Lung microvascular endothelial cell (primary cell): Measurements from ENCODE around the gene HTR5A. TPM values are rescaled to one million over a fixed set of nuclear protein-coding genes. Genes with fewer than 3 reads are reported as not detected.
"Not testable (repeated sequence)": the region's sequence is repeated elsewhere in the genome, so short reads cannot be mapped to it uniquely, and the experiment has no call there.

ENCODE experiments used
- DNase-seq, 2 donors: peaks; one replicate each; pipeline versions ENCODE4 v3.0.0 to v3.0.0-alpha.2; 2010; ENCODE audit warnings: low read depth in 2 of 2
- total RNA-seq: library from RNA; depleted of rRNA; stranded (reverse); fragments of >200 nt; gene quantifications from 2 replicates; pipeline ENCODE4 v1.2.1, GENCODE V29; 2014

The HTR5A gene
- not detected in 2 replicates for total RNA-seq

DNA sequence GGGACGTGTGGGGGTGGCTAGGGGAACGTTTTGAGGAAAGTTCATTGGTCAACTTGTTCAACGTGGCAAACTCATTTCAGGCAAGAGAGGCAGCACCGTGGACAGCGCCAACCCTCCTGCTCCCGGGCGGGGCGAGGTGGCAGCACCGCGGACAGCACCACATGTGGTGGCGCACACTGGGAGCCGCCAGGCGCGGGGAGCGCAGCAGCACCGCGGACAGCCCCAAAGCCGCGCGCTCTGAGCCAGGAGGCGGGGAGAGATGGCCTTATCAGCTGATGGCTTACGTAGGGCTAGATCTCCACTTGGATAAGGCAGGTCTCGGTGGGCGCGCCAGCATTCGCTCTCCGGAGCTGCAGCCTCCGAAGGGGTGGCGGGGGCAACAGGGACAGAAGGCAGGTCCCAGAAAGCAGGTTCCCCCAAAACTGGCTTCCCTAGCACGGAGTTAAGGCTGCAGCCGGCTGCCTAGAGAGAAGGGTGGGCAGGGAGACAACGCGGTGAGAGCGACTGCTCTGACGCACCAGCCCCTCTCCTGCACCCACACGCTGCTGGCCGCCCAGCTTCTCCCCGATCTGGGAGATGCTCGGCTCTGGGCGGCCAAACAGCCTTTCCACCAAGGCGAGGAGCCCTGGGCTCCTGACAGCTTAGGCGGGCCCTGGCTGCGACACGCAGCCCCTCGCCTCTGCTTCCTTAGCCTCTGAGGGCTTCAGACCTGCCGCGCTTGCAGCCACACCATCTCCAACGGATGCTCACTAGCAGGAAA is at the start of gene HTR5A:
TSS of gene HTR5A (plus strand) at position 333 of the 760 bp plus-strand sequence. CDS start 576 bp downstream, outside the sequence.
- peak; percentile 93 to 95 for DNase-seq

GRCh38 chr7:155020996-155021395 is 49.1 kb upstream of the HTR5A start:
- DNase-seq: no peak

DNA sequence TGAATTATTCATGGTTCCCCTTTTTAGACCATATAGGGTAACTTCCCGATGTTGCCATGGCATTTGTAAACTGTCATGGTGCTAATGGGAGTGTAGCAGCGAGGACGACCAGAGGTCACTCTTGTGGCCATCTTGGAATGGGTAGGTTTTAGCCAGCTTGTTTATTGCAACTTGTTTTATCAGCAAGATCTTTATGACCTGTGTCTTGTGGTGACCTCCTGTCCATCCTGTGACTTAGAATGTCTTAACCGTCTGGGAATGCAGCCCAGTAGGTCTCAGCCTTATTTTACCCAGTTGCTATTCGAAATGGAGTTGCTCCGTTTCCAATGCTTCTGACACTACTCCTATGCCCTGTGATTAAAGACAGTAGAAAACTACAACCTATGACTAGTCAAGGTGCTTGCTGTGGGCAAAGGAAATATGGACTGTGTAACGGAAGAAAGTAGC is 48.4 kb upstream of the HTR5A start:
- no peak for DNase-seq

- DNase-seq: no peak
Measured at GRCh38 chr7:155027879-155028278, 42.2 kb upstream of the HTR5A start.

GRCh38 chr7:155032978-155033377 is 37.1 kb upstream of the HTR5A start:
- DNase-seq: peak in 1 of 2 donors; percentile 11

- not testable (repeated sequence) for DNase-seq
Measured at GRCh38 chr7:155034495-155034894, 35.6 kb upstream of the HTR5A start.

- DNase-seq: no peak
Measured at GRCh38 chr7:155038335-155038734, 31.8 kb upstream of the HTR5A start.

DNA sequence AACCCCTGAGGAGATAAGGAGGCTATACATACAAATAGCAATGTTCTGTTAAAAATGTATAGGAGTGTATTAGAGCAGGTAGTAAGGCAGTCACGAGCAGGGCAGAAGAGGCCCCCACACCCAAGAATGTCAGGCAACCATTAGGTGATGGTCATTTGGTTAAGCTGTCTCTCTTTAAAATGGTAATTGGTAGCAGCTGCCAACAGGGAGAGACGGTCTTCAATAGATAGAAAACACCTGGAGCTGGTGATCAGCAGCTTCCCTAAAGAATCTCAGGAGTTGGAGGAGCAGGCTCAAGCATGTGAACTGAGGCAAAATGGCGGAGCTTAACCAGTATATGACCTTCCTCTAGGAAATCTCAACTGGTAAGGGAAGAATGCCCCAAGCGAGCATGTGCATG is 26.4 kb upstream of the HTR5A start:
- DNase-seq: no peak

DNA sequence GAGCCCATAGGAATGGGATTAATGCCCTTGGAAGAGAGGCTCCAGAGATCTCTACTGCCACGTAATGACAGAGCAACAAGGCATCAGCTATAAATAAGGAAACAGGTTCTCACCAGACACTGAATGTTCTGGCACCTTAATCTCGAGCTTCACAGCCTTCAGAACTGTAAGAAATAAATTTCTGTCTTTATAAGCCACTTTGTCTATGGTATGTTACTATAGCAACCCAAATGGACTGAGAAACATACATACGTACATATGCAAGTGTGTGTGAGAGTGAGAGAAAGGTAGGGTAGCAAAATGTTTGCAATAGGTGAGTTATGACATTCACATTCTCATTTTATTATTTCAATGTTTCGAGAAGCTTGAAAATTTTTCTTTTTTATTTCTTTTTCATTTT is 22.1 kb upstream of the HTR5A start:
- DNase-seq: no peak

- no peak for DNase-seq
Measured at GRCh38 chr7:155051355-155051754, 18.8 kb upstream of the HTR5A start.

GRCh38 chr7:155053002-155053401 is 17.1 kb upstream of the HTR5A start:
- DNase-seq: no peak

DNA sequence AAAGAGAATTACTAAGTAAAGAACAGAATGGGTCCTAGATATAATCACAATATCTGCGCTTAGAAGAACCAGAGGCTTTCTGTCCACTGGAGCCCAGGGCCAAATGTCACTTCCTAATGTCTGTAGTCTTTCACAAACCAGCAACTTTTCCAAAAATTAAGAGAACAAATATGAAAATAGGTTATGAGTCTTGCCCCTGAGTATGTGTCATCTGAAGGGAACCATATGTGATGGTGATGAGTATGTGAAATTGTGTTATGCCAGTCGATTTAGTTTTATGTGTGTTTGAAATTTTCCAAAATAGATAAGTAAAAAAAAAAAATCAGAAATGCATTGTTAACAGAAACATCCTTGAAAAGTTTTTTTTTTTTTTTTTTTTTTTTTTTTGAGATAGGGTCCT is 15.4 kb upstream of the HTR5A start:
- no peak for DNase-seq

DNA sequence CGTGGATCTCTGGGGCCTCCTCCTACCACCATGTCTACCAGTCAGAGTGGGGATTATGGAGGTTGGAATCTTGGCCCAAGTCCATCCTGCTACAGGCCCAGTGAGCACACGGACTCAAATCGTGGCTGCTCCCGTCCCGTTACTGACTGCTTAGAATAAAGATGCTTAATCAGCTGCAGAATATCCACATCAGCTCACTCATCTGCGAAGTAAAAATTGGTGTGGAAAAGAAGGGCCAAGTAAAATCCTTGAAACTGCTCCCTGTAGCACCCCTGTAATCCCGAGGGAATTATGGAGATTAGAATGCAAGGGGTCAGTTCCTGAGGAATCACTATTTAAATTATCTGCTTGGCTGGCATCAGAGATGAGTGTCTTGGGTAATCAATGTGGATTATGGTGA is 13.0 kb upstream of the HTR5A start:
- no peak for DNase-seq

- DNase-seq: no peak
Measured at GRCh38 chr7:155058896-155059295, 11.2 kb upstream of the HTR5A start.

GRCh38 chr7:155059703-155060102 is 10.4 kb upstream of the HTR5A start:
- no peak for DNase-seq

DNA sequence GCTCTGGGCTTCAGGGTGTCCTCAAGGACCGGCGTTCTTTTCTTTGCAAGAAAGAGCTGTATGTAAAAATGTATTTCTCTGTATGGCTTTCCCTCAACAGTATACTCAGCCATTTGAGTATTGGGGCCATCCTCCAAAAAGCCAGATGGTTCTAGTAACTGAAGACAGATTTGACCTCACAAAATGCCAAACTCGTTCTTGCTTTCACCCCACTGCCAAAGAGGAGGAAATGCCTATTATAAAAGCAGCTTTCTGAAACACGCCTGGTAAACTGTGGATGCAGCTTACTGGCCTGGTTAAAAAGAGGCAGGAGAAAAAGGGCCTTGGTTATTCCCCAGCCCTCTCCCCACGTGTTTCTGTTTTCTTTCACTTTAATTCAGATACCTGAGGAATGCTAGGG is 7.7 kb upstream of the HTR5A start:
- no peak for DNase-seq

GRCh38 chr7:155064186-155064585 is 5.9 kb upstream of the HTR5A start:
- no peak for DNase-seq

- DNase-seq: peak; percentile 91 to 94
Measured at GRCh38 chr7:155066417-155066950, 3.6 kb upstream of the HTR5A start.

GRCh38 chr7:155071121-155071651 is 1.1 kb downstream of the HTR5A start:
- DNase-seq: no peak

- no peak for DNase-seq
Measured at GRCh38 chr7:155071916-155072571, 1.9 kb downstream of the HTR5A start.

- DNase-seq: no peak
Measured at GRCh38 chr7:155073922-155074321, 3.8 kb downstream of the HTR5A start.

DNA sequence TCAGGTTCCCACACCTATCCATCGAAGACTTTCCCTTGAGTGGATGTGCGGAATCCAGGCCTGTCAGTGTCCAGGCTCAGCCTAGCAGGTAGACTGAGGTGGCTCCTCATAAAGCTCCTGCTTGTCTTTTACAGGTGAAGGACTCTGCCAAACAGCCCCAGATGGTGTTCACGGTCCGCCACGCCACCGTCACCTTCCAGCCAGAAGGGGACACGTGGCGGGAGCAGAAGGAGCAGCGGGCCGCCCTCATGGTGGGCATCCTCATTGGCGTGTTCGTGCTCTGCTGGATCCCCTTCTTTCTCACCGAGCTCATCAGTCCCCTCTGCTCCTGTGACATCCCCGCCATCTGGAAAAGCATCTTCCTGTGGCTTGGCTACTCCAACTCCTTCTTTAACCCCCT is 13.9 kb downstream of the HTR5A start:
- no peak for DNase-seq

GRCh38 chr7:155084969-155085368 is 14.8 kb downstream of the HTR5A start:
- DNase-seq: no peak
